RWPE2 (cell line): ENCODE results near the gene NAA60.
A peak's percentile ranks its signal among the peaks of the same experiment; 100 is the strongest.

Experiments used
- ATAC-seq: fragments of 200-7000 bp; cut with Tn5 transposase; 3 replicates; pipeline ENCODE4 v1.9.1; 2021; ENCODE audit warnings: low read depth
- DNase-seq: peaks from one replicate; pipeline ENCODE4 v3.0.0-alpha.2; 2020; ENCODE audit warnings: low spot score
- H3K27ac ChIP-seq: fragments of 450-650 bp; 2 replicates; pipeline ENCODE4 v1.5.1; 2017; ENCODE audit warnings: mild to moderate bottlenecking; ENCODE audit not compliant: poor library complexity, severe bottlenecking
- H3K27me3 ChIP-seq: fragments of 250-450 bp; sonication (Bioruptor Pico); 2 replicates; pipeline ENCODE4 v1.5.1; 2021; ENCODE audit warnings: mild to moderate bottlenecking, moderate library complexity; ENCODE audit not compliant: insufficient read depth, poor library complexity, severe bottlenecking
- H3K36me3 ChIP-seq: fragments of 250-450 bp; sonication (Bioruptor Pico); 2 replicates; pipeline ENCODE4 v1.5.1; 2020; ENCODE audit warnings: low read depth, mild to moderate bottlenecking, moderate library complexity
- H3K4me1 ChIP-seq: fragments of 250-450 bp; sonication (Bioruptor Pico); 2 replicates; pipeline ENCODE4 v1.5.1; 2021; ENCODE audit warnings: mild to moderate bottlenecking, moderate library complexity; ENCODE audit not compliant: insufficient read depth, poor library complexity, severe bottlenecking
- H3K4me3 ChIP-seq: fragments of 250-450 bp; sonication (Bioruptor Pico); 2 replicates; pipeline ENCODE4 v1.5.1; 2021; ENCODE audit warnings: mild to moderate bottlenecking, moderate library complexity; ENCODE audit not compliant: severe bottlenecking
- H3K9me3 ChIP-seq: fragments of 250-450 bp; sonication (Bioruptor Pico); 2 replicates; pipeline ENCODE4 v1.5.1; 2021; ENCODE audit warnings: mild to moderate bottlenecking, moderate library complexity; ENCODE audit not compliant: severe bottlenecking
- CTCF ChIP-seq: fragments of 450-650 bp; IDR thresholded peaks from one replicate; pipeline ENCODE4 v1.5.1; 2017; ENCODE audit warnings: mild to moderate bottlenecking, moderate library complexity; ENCODE audit not compliant: poor library complexity, severe bottlenecking

The NAA60 gene

GRCh38 chr16:3485821-3486505 lies 42.5 kb downstream of the NAA60 start:
- TF ChIP-seq CTCF = no peak
- no peak for ATAC-seq
- H3K4me1 ChIP-seq = no peaks in the 10 kb centered on the region
- no peaks in the 10 kb centered on the region for H3K9me3 ChIP-seq
- H3K36me3 ChIP-seq = peaks cover 31% of the 10 kb centered on the region
- no peak for DNase-seq
- H3K27me3 ChIP-seq = no peaks in the 10 kb centered on the region
- H3K4me3 ChIP-seq = no peak overlapping the region
- no peak overlapping the region for H3K27ac ChIP-seq

DNA sequence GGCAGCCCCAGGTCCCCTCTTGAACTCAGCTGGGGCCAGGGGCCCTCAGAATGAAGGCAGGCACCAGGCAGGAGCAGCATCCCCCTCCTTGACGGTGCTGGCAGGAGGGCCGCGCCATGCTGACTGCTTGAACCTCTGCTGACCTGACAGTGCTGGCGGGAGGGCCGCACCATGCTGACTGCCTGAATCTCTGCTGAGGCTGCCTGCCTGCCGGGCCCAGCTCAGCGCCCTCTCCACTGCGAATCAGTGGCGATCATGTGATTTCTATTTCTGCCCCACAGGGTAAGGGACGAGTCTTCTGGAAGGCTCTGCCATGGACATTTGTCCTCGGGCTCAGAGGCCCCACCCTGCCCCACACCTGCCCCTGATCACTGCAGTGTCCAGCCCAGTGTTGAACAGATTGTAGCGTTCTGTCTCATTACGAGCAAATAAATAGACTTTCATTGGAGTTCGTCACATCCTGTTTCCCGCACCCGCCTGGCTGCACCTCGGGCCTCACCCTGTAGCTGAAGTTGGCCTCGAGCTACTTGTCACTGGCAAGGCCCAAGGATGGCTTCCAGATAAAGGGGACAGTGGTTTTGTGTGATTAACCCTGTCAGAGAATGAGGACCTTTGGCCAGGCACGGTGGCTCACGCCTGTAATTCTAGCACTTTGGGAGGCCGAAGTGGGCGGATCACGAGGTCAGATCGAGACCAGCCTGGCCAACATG lies 43.2 kb downstream of the NAA60 start:
- no peak overlapping the region for H3K27ac ChIP-seq
- no peaks in the 10 kb centered on the region for H3K27me3 ChIP-seq
- ATAC-seq = no peak
- H3K36me3 ChIP-seq = peaks cover 24% of the 10 kb centered on the region
- no peak for TF ChIP-seq CTCF
- no peaks in the 10 kb centered on the region for H3K9me3 ChIP-seq
- H3K4me3 ChIP-seq = no peak overlapping the region
- no peak for DNase-seq
- no peaks in the 10 kb centered on the region for H3K4me1 ChIP-seq

GRCh38 chr16:3487521-3488410 lies 44.3 kb downstream of the NAA60 start:
- Histone ChIP-seq H3K9me3 (no peaks in the 10 kb centered on the region), H3K4me1 (no peaks in the 10 kb centered on the region), H3K27ac (no peak overlapping the region), H3K27me3 (no peaks in the 10 kb centered on the region), H3K36me3 (peaks cover 16% of the 10 kb centered on the region), H3K4me3 (no peak overlapping the region)
- TF ChIP-seq CTCF = no peak
- DNase-seq = no peak
- ATAC-seq = 0 out of 3 replicates have a peak, but pooled peaks have one; percentile 8

- Histone ChIP-seq H3K27me3 (no peaks in the 10 kb centered on the region), H3K4me1 (no peaks in the 10 kb centered on the region), H3K4me3 (no peak overlapping the region), H3K9me3 (no peaks in the 10 kb centered on the region), H3K27ac (no peak overlapping the region), H3K36me3 (peaks cover 5% of the 10 kb centered on the region)
- TF ChIP-seq CTCF = no peak
- DNase-seq = no peak
- ATAC-seq = no peak
Measured at GRCh38 chr16:3488801-3489200, 45.3 kb downstream of the NAA60 start.
